GM12872 (cell line): Measurements from ENCODE around the gene TPM4.

Experiments used
- TF ChIP-seq, protein P1 (sequence below): IDR thresholded peaks from 3 replicates; pipeline ENCODE4 v1.5.1; 2011; ENCODE audit warnings: low read depth, mild to moderate bottlenecking, low read length, moderate library complexity; ENCODE audit not compliant: insufficient read depth

Gene TPM4

DNA sequence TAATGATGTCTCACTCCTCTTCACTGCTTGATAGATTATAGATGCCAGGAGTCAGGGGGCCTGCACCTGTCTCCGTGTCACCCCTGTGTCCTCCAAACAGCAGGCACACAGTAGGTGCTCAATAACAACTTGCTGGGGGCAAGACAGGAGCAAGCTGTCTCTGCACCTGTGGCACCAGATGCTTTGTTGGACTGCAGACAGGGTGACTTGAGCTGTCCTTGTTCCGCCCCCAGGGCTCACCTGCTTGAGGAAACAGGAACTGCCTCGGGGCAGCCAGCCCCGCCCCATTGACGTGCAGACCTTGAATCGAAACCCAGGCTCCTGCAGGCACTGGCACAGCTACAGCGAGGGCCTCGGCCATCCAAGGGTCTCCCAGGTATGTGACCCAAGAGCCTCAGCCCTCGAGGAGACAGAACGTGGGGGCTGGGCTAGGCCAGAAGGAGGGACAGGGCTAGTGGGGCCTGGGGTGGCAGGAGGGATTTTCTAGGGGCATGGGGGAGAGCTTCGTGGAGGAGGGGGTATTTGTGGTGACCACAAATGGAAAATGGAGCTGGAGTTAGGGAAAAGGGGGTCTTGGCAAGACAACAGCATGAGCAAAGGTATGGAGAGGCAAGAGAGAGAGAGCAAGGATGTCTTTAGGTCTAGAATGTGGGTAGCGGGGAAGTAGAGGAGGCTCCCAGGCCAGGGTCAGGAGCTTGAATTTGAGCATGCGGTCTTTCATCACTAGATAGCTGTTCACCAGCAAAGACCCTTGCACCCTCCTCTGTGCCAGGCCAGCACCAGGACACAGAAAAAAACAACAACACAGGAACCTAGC lies 67.3 kb downstream of the TPM4 start, which contains the start of gene HSH2D:
Gene HSH2D (plus strand): TSS at position 287 of the 817 bp plus-strand sequence. CDS start 5,066 bp downstream, outside the sequence.
- TF ChIP-seq, protein P1, sequence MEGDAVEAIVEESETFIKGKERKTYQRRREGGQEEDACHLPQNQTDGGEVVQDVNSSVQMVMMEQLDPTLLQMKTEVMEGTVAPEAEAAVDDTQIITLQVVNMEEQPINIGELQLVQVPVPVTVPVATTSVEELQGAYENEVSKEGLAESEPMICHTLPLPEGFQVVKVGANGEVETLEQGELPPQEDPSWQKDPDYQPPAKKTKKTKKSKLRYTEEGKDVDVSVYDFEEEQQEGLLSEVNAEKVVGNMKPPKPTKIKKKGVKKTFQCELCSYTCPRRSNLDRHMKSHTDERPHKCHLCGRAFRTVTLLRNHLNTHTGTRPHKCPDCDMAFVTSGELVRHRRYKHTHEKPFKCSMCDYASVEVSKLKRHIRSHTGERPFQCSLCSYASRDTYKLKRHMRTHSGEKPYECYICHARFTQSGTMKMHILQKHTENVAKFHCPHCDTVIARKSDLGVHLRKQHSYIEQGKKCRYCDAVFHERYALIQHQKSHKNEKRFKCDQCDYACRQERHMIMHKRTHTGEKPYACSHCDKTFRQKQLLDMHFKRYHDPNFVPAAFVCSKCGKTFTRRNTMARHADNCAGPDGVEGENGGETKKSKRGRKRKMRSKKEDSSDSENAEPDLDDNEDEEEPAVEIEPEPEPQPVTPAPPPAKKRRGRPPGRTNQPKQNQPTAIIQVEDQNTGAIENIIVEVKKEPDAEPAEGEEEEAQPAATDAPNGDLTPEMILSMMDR: no peak

DNA sequence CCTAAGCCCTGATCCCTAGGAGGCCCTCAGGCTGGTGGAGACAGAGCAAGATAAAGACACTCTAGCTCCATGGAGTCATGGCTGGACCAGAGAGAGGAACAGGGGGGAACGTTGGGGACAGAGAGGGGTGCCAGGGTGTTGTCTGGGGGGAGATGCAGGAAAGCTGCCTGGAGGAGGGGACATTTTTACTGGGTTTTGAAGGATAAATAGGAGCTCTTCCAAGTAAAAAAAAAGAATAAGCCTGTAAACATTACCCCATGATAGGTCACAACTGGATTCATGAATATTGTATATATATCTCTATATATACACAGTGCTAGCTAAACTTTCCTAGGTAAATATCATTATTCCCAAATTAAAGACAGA lies 67.9 kb downstream of the TPM4 start:
- TF ChIP-seq, protein P1: no peak

DNA sequence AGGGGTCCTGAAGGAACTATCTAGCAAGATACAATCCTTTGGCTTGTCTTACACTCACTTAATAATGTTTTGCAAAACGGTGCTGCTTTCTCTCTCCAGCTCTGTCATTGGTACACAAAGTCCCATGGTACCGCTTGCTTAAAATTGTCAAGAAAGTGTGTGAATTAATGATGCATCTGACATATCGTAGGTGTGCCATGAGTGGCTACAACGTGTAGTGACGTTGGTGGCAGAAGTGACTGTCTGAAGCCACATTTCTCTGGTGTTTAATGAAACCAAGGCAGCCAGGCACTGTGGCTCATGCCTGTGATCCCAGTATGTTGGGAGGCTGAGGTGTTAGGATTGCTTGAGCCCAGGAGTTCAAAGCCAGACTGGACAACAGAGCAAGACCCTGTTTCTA lies 69.8 kb downstream of the TPM4 start:
- TF ChIP-seq, protein P1: no peak

DNA sequence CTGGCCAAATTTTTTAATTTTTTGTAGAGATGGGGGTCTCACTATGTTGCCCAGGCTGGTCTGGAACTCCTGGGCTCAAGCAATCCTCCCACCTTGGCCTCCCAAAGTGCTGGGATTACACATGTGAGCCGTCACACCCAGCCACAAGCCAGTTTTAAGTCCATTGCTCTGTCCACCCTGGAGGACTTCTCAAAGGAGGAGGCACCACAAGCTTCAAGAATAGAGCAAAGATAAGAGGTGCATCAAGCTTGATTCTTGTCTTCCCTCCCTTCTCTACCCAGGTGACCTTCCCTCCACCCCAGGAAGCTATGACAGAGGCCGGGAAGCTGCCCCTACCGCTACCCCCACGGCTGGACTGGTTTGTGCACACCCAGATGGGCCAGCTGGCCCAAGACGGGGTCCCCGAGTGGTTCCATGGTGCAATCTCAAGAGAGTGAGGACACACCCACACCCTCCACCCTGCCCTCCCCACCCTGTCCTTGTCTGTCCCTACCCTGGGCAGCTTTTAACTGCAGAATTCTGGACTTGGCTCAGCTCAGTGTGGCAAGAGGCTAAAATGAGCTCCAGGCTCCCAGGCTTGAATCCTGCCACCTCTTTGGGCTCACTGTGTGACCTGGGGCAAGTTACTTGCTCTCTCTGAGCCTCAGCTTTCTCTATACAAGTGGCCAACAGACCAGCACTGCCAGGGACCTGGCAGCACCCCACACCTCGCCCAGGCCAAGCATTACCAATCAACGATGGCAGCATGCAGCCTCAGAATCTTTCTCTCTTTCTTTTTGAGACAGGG lies 72.3 kb downstream of the TPM4 start:
- TF ChIP-seq, protein P1: no peak
